ENCODE results near the gene RITA1. TPM values are rescaled to one million over a fixed set of nuclear protein-coding genes. Genes with fewer than 3 reads are reported as not detected.

The RITA1 gene
- total RNA-seq, 2 experiments from 2014 or later = 18.5 to 19.1 TPM

- ATAC-seq = no peak
- H3K4me1 Mint-ChIP-seq (ENCODE audit: low read depth) = no peaks in the 10 kb centered on the region
- H3K36me3 Mint-ChIP-seq (ENCODE audit: low read depth) = no peaks in the 10 kb centered on the region
- intact Hi-C loops (cut with micrococcal nuclease) = loop anchor here (5.0 to 10.0 kb wide), 2 partner anchors 35 to 217 kb away; no protein-coding TSS in a partner anchor
- no peak overlapping the region for H3K27ac Mint-ChIP-seq
- H3K9me3 Mint-ChIP-seq = no peaks in the 10 kb centered on the region
- no peaks in the 10 kb centered on the region for H3K27me3 Mint-ChIP-seq
- ChIA-PET CTCF (interaction anchor here (0.7 to 3.7 kb wide), 6 partner anchors 10 to 228 kb away, joined by 3 to 15 read pairs (median 4); partner anchors contain the start of genes DDX54 and RITA1), POLR2A (interaction anchor here (1.2 kb wide), 1 partner anchor 12 kb away, joined by 5 read pairs; the partner anchor contains the start of genes DDX54 and RITA1)
- no peak for TF ChIP-seq CTCF (IDR thresholded peaks at IDR 0.05)
- DNase-seq = no peak
- no peak overlapping the region for H3K4me3 Mint-ChIP-seq
These were observed 12.1 kb downstream of the RITA1 start for GRCh38 chr12:113197518-113198077.

- ATAC-seq (no peak), DNase-seq (no peak)
- no peaks in the 10 kb centered on the region for H3K4me1 Mint-ChIP-seq (ENCODE audit: low read depth)
- no peak for TF ChIP-seq CTCF (IDR thresholded peaks at IDR 0.05)
- intact Hi-C loops (cut with micrococcal nuclease) = loop anchor here (5.0 to 10.0 kb wide), 2 partner anchors 34 to 217 kb away; no protein-coding TSS in a partner anchor
- no peak overlapping the region for H3K4me3 Mint-ChIP-seq
- H3K27ac Mint-ChIP-seq = no peak overlapping the region
- H3K36me3 Mint-ChIP-seq (ENCODE audit: low read depth) = no peaks in the 10 kb centered on the region
- ChIA-PET POLR2A (interaction anchor here (1.2 kb wide), 1 partner anchor 13 kb away, joined by 5 read pairs; the partner anchor contains the start of genes DDX54 and RITA1), CTCF (interaction anchor here (0.7 kb wide), 1 partner anchor 35 kb away, joined by 3 read pairs; no protein-coding TSS in a partner anchor)
- H3K27me3 Mint-ChIP-seq = no peaks in the 10 kb centered on the region
- no peaks in the 10 kb centered on the region for H3K9me3 Mint-ChIP-seq
These were observed 12.8 kb downstream of the RITA1 start for GRCh38 chr12:113198296-113198695.

- ChIA-PET CTCF (interaction anchor here (1.2 to 1.6 kb wide), 2 partner anchors 26 to 34 kb away, joined by 3 to 5 read pairs; no protein-coding TSS in a partner anchor), POLR2A (no interaction called here)
- no peaks in the 10 kb centered on the region for H3K27me3 Mint-ChIP-seq
- no peak for TF ChIP-seq CTCF (IDR thresholded peaks at IDR 0.05)
- H3K36me3 Mint-ChIP-seq (ENCODE audit: low read depth) = no peaks in the 10 kb centered on the region
- no peak overlapping the region for H3K4me3 Mint-ChIP-seq
- intact Hi-C loops (cut with micrococcal nuclease) = no loop called here
- no peak overlapping the region for H3K27ac Mint-ChIP-seq
- no peak for ATAC-seq
- H3K4me1 Mint-ChIP-seq (ENCODE audit: low read depth) = peaks cover 6% of the 10 kb centered on the region
- DNase-seq = no peak
- H3K9me3 Mint-ChIP-seq = no peaks in the 10 kb centered on the region
These were observed 14.7 kb downstream of the RITA1 start for GRCh38 chr12:113200021-113200797.

GRCh38 chr12:113201187-113202177, 16.0 kb downstream of the RITA1 start:
- POLR2A ChIA-PET = interaction anchor here (1.0 to 1.7 kb wide), 2 partner anchors 10 to 30 kb away, joined by 4 to 5 read pairs; no protein-coding TSS in a partner anchor
- no peak overlapping the region for H3K4me3 Mint-ChIP-seq

More at GRCh38 chr12:113201187-113202177, 16.0 kb downstream of the RITA1 start:
- H3K36me3 Mint-ChIP-seq (ENCODE audit: low read depth) = no peaks in the 10 kb centered on the region
- no peaks in the 10 kb centered on the region for H3K27me3 Mint-ChIP-seq
- DNase-seq = no peak
- H3K4me1 Mint-ChIP-seq (ENCODE audit: low read depth) = peaks cover 11% of the 10 kb centered on the region
- peaks cover 3% of the 10 kb centered on the region for H3K9me3 Mint-ChIP-seq
- no peak for TF ChIP-seq CTCF (IDR thresholded peaks at IDR 0.05)
- CTCF ChIA-PET = interaction anchor here (1.6 kb wide), 1 partner anchor 27 kb away, joined by 5 read pairs; no protein-coding TSS in a partner anchor
- ATAC-seq = no peak
- intact Hi-C loops (cut with micrococcal nuclease) = no loop called here
- no peak overlapping the region for H3K27ac Mint-ChIP-seq
